Measurements from ENCODE around the gene GMIP. TPM values are rescaled to one million over a fixed set of nuclear protein-coding genes. Genes with fewer than 3 reads are reported as not detected.
"Not testable (repeated sequence)": the region's sequence is repeated elsewhere in the genome, so short reads cannot be mapped to it uniquely, and the experiment has no call there.

Gene GMIP
- total RNA-seq, 2 donors from 2014 or later: 5.8 to 7.5 TPM

- intact Hi-C loops (cut with DNase I): no loop called here
- no peak for DNase-seq
- ATAC-seq: no peak
These were observed 19.4 kb downstream of the GMIP start for GRCh38 chr19:19624032-19624570.

GRCh38 chr19:19623383-19623782, 20.1 kb downstream of the GMIP start:
- DNase-seq: no peak
- intact Hi-C loops (cut with DNase I): no loop called here
- no peak for ATAC-seq

GRCh38 chr19:19619849-19620210, 23.6 kb downstream of the GMIP start:
- no peak for ATAC-seq
- DNase-seq: no peak
- intact Hi-C loops (cut with DNase I): no loop called here

GRCh38 chr19:19619181-19619848, 24.1 kb downstream of the GMIP start:
- intact Hi-C loops (cut with DNase I): no loop called here

GRCh38 chr19:19618219-19619051, 25.0 kb downstream of the GMIP start, which contains the start of gene PBX4:
Gene PBX4, minus strand, starts transcription at chr19:19618687. Its CDS starts 58 bp downstream, at chr19:19618629.
- DNase-seq (peak; percentile 94), ATAC-seq (peak; percentile 99)
- intact Hi-C loops (cut with DNase I): no loop called here

More at GRCh38 chr19:19619181-19619848, 24.1 kb downstream of the GMIP start:
- ATAC-seq: no peak
- no peak for DNase-seq

- ATAC-seq (no peak), DNase-seq (no peak)
- intact Hi-C loops (cut with DNase I): no loop called here
These were observed 28.4 kb downstream of the GMIP start for GRCh38 chr19:19615086-19615485.

GRCh38 chr19:19613506-19613905, 30.0 kb downstream of the GMIP start:
- intact Hi-C loops (cut with DNase I): no loop called here
- no peak for ATAC-seq
- no peak for DNase-seq

- DNase-seq: no peak
- no peak for ATAC-seq
- intact Hi-C loops (cut with DNase I): no loop called here
These were observed 32.9 kb downstream of the GMIP start for GRCh38 chr19:19610376-19611202.

GRCh38 chr19:19606686-19607085, 36.8 kb downstream of the GMIP start:
- intact Hi-C loops (cut with DNase I); ATAC-seq; DNase-seq: not testable (repeated sequence)

- DNase-seq: no peak
- ATAC-seq: no peak
- intact Hi-C loops (cut with DNase I): no loop called here
These were observed 37.4 kb downstream of the GMIP start for GRCh38 chr19:19606021-19606420.

- intact Hi-C loops (cut with DNase I): no loop called here
- no peak for ATAC-seq
- no peak for DNase-seq
These were observed 40.6 kb downstream of the GMIP start for GRCh38 chr19:19602713-19603324.

- intact Hi-C loops (cut with DNase I): no loop called here
- no peak for ATAC-seq
- DNase-seq: no peak
These were observed 41.2 kb downstream of the GMIP start for GRCh38 chr19:19602136-19602712.

- intact Hi-C loops (cut with DNase I): no loop called here
- no peak for ATAC-seq
- no peak for DNase-seq
These were observed 42.6 kb downstream of the GMIP start for GRCh38 chr19:19600793-19601330.

GRCh38 chr19:19598728-19599451, 44.6 kb downstream of the GMIP start:
- peak in 1 of 2 donors; percentile 54 for ATAC-seq
- DNase-seq; intact Hi-C loops (cut with DNase I): not testable (repeated sequence)

- DNase-seq (no peak), ATAC-seq (no peak)
- intact Hi-C loops (cut with DNase I): no loop called here
These were observed 45.6 kb downstream of the GMIP start for GRCh38 chr19:19597809-19598306.

GRCh38 chr19:19595171-19595701, 48.2 kb downstream of the GMIP start:
- peak in 1 of 2 donors; percentile 54 for ATAC-seq
- no peak for DNase-seq
- intact Hi-C loops (cut with DNase I): no loop called here

GRCh38 chr19:19594381-19594780, 49.1 kb downstream of the GMIP start:
- ATAC-seq (no peak), DNase-seq (no peak)
- intact Hi-C loops (cut with DNase I): no loop called here
